ENCODE data around the gene SSH2. TPM values are rescaled to one million over a fixed set of nuclear protein-coding genes. Genes with fewer than 3 reads are reported as not detected.

Gene SSH2
- total and polyA plus RNA-seq, 2 of the 13 experiments (the other 11 are each of a cell fraction or from before 2014, with no cell fraction given), result 6.0 to 6.4 TPM

DNA sequence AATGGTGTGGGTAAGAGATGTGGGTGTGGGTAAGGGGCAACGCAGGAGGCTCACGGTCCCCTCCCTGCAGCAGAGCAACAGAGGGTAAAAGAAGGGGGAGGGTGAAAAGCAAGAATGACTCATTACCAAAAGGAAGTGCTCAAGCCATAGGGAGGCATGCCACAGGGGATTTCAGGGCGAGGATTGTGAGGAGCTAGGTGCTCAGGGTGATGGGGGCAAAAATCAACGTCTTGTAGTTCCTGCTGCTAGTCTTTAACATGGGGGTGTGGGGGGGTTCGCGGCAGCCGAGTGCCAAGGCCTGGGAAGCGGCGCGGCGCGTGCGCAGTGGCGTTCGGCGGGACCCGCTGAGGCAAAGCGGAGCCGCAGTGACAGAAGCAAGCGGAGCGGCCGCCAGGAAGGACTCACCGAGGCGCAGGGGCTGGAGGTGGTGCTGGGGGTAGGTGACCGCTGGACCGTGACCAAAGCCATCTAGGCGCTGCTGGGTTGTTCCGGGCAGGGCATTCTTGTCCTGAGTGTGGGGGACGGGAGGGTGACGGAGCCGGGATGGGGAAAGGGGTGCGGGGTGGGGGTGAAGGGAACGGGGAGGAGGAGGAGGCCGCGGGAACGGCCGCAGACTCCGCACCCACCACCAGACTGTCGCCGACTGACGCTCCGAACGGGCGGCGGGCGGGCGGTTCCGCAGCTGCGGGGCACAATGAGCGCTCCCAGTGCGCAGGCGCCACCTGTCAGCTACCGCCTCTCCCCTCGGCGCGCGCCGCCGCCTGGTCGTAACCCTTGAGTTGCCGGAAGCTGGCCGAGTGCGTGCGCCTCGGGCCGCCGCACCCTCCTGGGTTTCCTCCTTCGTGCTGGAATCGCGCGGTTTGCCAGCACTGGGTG, at the start of gene SSH2 (continued):
- TF ChIP-seq ATF1 (CRISPR knock-in tag; IDR thresholded peaks at IDR 0.05) (no peak), STAG1 (CRISPR knock-in tag; IDR thresholded peaks at IDR 0.05) (peak; percentile 1; the same call in 1 of the 2 replicates), ZNF451 (CRISPR knock-in tag; IDR thresholded peaks at IDR 0.05) (no peak), POLR2AphosphoS5 (IDR thresholded peaks at IDR 0.05; ENCODE audit: low read depth, low read length) (peak; percentile 34; the same call in 1 of the 2 replicates), POLR2G (IDR thresholded peaks at IDR 0.05; ENCODE audit: low read depth, low read length) (peak; percentile 57), NKX3-1 (CRISPR knock-in tag; IDR thresholded peaks at IDR 0.05) (no peak), GATAD1 (CRISPR knock-in tag; IDR thresholded peaks at IDR 0.05) (peak; percentile 53; the same call in 1 of the 2 replicates), ZC3H13 (CRISPR knock-in tag; IDR thresholded peaks at IDR 0.05) (0 out of 2 replicates have a peak, but pooled peaks have one; percentile 3), KMT2B (CRISPR knock-in tag; IDR thresholded peaks at IDR 0.05) (peak; percentile 84), SPEN (CRISPR knock-in tag; IDR thresholded peaks at IDR 0.05; ENCODE audit: low read depth) (peak; percentile 60), SOX6 (IDR thresholded peaks at IDR 0.05) (no peak), SOX6 (CRISPR knock-in tag; IDR thresholded peaks at IDR 0.05) (0 out of 2 replicates have a peak, but pooled peaks have one; percentile 9), FOXP1 (IDR thresholded peaks at IDR 0.05) (no peak), FOXP1 (CRISPR knock-in tag; IDR thresholded peaks at IDR 0.05) (no peak), KDM3A (CRISPR knock-in tag; IDR thresholded peaks at IDR 0.05; ENCODE audit: low read depth) (no peak)
- TF ChIP-seq, protein P1, sequence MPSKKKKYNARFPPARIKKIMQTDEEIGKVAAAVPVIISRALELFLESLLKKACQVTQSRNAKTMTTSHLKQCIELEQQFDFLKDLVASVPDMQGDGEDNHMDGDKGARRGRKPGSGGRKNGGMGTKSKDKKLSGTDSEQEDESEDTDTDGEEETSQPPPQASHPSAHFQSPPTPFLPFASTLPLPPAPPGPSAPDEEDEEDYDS (CRISPR knock-in tag; IDR thresholded peaks at IDR 0.05), result no peak; the same call in 1 of the 2 replicates
- TF ChIP-seq, protein P2, sequence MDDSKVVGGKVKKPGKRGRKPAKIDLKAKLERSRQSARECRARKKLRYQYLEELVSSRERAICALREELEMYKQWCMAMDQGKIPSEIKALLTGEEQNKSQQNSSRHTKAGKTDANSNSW (CRISPR knock-in tag; IDR thresholded peaks at IDR 0.05; ENCODE audit: borderline replicate concordance), result 0 out of 2 replicates have a peak, but pooled peaks have one; percentile 21
- TF ChIP-seq, protein P3, sequence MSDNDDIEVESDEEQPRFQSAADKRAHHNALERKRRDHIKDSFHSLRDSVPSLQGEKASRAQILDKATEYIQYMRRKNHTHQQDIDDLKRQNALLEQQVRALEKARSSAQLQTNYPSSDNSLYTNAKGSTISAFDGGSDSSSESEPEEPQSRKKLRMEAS (IDR thresholded peaks at IDR 0.05), result peak; percentile 80
- TF ChIP-seq, protein P4, sequence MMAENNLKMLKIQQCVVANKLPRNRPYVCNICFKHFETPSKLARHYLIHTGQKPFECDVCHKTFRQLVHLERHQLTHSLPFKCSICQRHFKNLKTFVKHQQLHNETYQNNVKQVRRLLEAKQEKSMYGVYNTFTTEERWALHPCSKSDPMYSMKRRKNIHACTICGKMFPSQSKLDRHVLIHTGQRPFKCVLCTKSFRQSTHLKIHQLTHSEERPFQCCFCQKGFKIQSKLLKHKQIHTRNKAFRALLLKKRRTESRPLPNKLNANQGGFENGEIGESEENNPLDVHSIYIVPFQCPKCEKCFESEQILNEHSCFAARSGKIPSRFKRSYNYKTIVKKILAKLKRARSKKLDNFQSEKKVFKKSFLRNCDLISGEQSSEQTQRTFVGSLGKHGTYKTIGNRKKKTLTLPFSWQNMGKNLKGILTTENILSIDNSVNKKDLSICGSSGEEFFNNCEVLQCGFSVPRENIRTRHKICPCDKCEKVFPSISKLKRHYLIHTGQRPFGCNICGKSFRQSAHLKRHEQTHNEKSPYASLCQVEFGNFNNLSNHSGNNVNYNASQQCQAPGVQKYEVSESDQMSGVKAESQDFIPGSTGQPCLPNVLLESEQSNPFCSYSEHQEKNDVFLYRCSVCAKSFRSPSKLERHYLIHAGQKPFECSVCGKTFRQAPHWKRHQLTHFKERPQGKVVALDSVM (CRISPR knock-in tag; IDR thresholded peaks at IDR 0.05), result peak; percentile 24; the same call in 1 of the 2 replicates
- TF ChIP-seq, protein P5, sequence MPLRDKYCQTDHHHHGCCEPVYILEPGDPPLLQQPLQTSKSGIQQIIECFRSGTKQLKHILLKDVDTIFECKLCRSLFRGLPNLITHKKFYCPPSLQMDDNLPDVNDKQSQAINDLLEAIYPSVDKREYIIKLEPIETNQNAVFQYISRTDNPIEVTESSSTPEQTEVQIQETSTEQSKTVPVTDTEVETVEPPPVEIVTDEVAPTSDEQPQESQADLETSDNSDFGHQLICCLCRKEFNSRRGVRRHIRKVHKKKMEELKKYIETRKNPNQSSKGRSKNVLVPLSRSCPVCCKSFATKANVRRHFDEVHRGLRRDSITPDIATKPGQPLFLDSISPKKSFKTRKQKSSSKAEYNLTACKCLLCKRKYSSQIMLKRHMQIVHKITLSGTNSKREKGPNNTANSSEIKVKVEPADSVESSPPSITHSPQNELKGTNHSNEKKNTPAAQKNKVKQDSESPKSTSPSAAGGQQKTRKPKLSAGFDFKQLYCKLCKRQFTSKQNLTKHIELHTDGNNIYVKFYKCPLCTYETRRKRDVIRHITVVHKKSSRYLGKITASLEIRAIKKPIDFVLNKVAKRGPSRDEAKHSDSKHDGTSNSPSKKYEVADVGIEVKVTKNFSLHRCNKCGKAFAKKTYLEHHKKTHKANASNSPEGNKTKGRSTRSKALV (CRISPR knock-in tag; IDR thresholded peaks at IDR 0.05), result no peak
- TF ChIP-seq, protein P6, sequence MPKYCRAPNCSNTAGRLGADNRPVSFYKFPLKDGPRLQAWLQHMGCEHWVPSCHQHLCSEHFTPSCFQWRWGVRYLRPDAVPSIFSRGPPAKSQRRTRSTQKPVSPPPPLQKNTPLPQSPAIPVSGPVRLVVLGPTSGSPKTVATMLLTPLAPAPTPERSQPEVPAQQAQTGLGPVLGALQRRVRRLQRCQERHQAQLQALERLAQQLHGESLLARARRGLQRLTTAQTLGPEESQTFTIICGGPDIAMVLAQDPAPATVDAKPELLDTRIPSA (CRISPR knock-in tag; IDR thresholded peaks at IDR 0.05; ENCODE audit: borderline replicate concordance), result no peak
- TF ChIP-seq, protein P7, sequence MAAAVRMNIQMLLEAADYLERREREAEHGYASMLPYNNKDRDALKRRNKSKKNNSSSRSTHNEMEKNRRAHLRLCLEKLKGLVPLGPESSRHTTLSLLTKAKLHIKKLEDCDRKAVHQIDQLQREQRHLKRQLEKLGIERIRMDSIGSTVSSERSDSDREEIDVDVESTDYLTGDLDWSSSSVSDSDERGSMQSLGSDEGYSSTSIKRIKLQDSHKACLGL (CRISPR knock-in tag; IDR thresholded peaks at IDR 0.05), result peak; percentile 40; the same call in 1 of the 2 replicates
- TF ChIP-seq, protein P8, sequence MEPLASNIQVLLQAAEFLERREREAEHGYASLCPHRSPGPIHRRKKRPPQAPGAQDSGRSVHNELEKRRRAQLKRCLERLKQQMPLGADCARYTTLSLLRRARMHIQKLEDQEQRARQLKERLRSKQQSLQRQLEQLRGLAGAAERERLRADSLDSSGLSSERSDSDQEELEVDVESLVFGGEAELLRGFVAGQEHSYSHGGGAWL (CRISPR knock-in tag; IDR thresholded peaks at IDR 0.05), result peak; percentile 62; the same call in 1 of the 2 replicates

Measured in HepG2 (cell line).